Thymus (tissue), 11 donors: ENCODE results near the gene PHLDA1. TPM values are rescaled to one million over a fixed set of nuclear protein-coding genes. Genes with fewer than 3 reads are reported as not detected.
A peak's percentile ranks its signal among the peaks of the same experiment; 100 is the strongest.

Experiments
- DNase-seq, 9 donors: peaks; one replicate each; pipeline ENCODE4 v3.0.0-alpha.2; 2013; ENCODE audit warnings: low spot score in 9 of 9, low read depth in 6 of 9, missing footprints in 1 of 9
- H3K27ac ChIP-seq, 2 donors: one replicate each; pipeline ENCODE4 v1.5.1; 2013; ENCODE audit warnings: control low read depth in 1 of 2, low read depth in 1 of 2, low read length in 1 of 2, mild to moderate bottlenecking in 1 of 2, moderate library complexity in 1 of 2
- H3K27me3 ChIP-seq, 2 donors: one replicate each; pipeline ENCODE4 v1.5.1; 2013; ENCODE audit warnings: low read length in 1 of 2; ENCODE audit not compliant: control insufficient read depth in 2 of 2, insufficient read depth in 1 of 2
- H3K36me3 ChIP-seq, 2 donors: one replicate each; pipeline ENCODE4 v1.5.1; 2013; ENCODE audit warnings: low read length in 1 of 2, mild to moderate bottlenecking in 1 of 2, moderate library complexity in 1 of 2; ENCODE audit not compliant: control insufficient read depth in 2 of 2, insufficient read depth in 2 of 2
- H3K4me1 ChIP-seq, 2 donors: one replicate each; pipeline ENCODE4 v1.5.1; 2013; ENCODE audit warnings: low read length in 2 of 2; ENCODE audit not compliant: control insufficient read depth in 2 of 2, insufficient read depth in 2 of 2
- H3K4me3 ChIP-seq, 2 donors: one replicate each; pipeline ENCODE4 v1.5.1; 2013; ENCODE audit warnings: low read length in 2 of 2, control low read depth in 1 of 2, mild to moderate bottlenecking in 1 of 2
- H3K9me3 ChIP-seq, 2 donors: one replicate each; pipeline ENCODE4 v1.5.1; 2013; ENCODE audit warnings: low read length in 1 of 2, mild to moderate bottlenecking in 1 of 2; ENCODE audit not compliant: control insufficient read depth in 2 of 2, insufficient read depth in 1 of 2
- WGBS: extraction: QIAGEN DNeasy Blood & Tissue Kit; methylation state at CpG from one replicate; pipeline ENCODE4 v1.1.7; 2013; 5-methylcytosine and 5-hydroxymethylcytosine counted together
- polyA plus RNA-seq: library from polyadenylated mRNA; stranded (reverse); fragments of 200-250 nt; gene quantifications from one replicate; pipeline ENCODE4 v1.2.3, GENCODE V29; 2013
- total RNA-seq: library from RNA; stranded (reverse); fragments of 120-200 nt; gene quantifications from one replicate; pipeline ENCODE4 v1.2.4, GENCODE V29; 2013
- donor health status: healthy.

PHLDA1 gene
- total and polyA plus RNA-seq, 2 donors: 7.1 to 8.3 TPM

- Histone ChIP-seq H3K4me1 (no peaks in the 10 kb centered on the region), H3K27me3 (no peaks in the 10 kb centered on the region), H3K9me3 (no peaks in the 10 kb centered on the region), H3K4me3 (no peak overlapping the region), H3K27ac (no peak overlapping the region), H3K36me3 (peaks cover 3 to 42% of the 10 kb centered on the region in 2 donors)
- 97% methylated on average over 2 of the region's 2 CpGs for WGBS
- no peak for DNase-seq
Observed at GRCh38 chr12:76047060-76047459, 15.5 kb upstream of the PHLDA1 start.

- DNase-seq: no peak
- Histone ChIP-seq H3K9me3 (no peaks in the 10 kb centered on the region), H3K4me3 (no peak overlapping the region), H3K27me3 (no peaks in the 10 kb centered on the region), H3K4me1 (no peaks in the 10 kb centered on the region), H3K27ac (no peak overlapping the region), H3K36me3 (peaks cover 0 to 13% of the 10 kb centered on the region in 2 donors)
- WGBS: 97% methylated on average over 4 of the region's 4 CpGs
Observed at GRCh38 chr12:76043377-76043776, 11.8 kb upstream of the PHLDA1 start.

GRCh38 chr12:76042147-76042546, 10.6 kb upstream of the PHLDA1 start:
- WGBS: 90% methylated on average over 2 of the region's 2 CpGs
- Histone ChIP-seq H3K27ac (no peak overlapping the region), H3K36me3 (peaks cover 0 to 13% of the 10 kb centered on the region in 2 donors), H3K4me3 (no peak overlapping the region), H3K27me3 (no peaks in the 10 kb centered on the region), H3K9me3 (no peaks in the 10 kb centered on the region), H3K4me1 (peaks cover 0 to 2% of the 10 kb centered on the region in 2 donors)
- no peak for DNase-seq

GRCh38 chr12:76041406-76041805, 9.8 kb upstream of the PHLDA1 start:
- DNase-seq: no peak
- Histone ChIP-seq H3K9me3 (no peaks in the 10 kb centered on the region), H3K4me1 (peaks cover 0 to 2% of the 10 kb centered on the region in 2 donors), H3K27ac (no peak overlapping the region), H3K4me3 (no peak overlapping the region), H3K27me3 (no peaks in the 10 kb centered on the region), H3K36me3 (peaks cover 0 to 13% of the 10 kb centered on the region in 2 donors)
- 98% methylated on average over 2 of the region's 2 CpGs for WGBS

GRCh38 chr12:76040461-76040860, 8.9 kb upstream of the PHLDA1 start:
- Histone ChIP-seq H3K4me1 (peaks cover 0 to 2% of the 10 kb centered on the region in 2 donors), H3K36me3 (peaks cover 0 to 13% of the 10 kb centered on the region in 2 donors), H3K4me3 (no peak overlapping the region), H3K27ac (no peak overlapping the region), H3K9me3 (no peaks in the 10 kb centered on the region), H3K27me3 (no peaks in the 10 kb centered on the region)
- WGBS: 96% methylated on average over 4 of the region's 4 CpGs
- no peak for DNase-seq

- Histone ChIP-seq H3K27me3 (peaks cover 0 to 5% of the 10 kb centered on the region in 2 donors), H3K27ac (no peak overlapping the region), H3K4me3 (no peak overlapping the region), H3K36me3 (peaks cover 0 to 4% of the 10 kb centered on the region in 2 donors), H3K4me1 (peaks cover 0 to 2% of the 10 kb centered on the region in 2 donors), H3K9me3 (no peaks in the 10 kb centered on the region)
- DNase-seq: no peak
- WGBS: 69% methylated on average over 2 of the region's 2 CpGs
Observed at GRCh38 chr12:76038176-76038575, 6.6 kb upstream of the PHLDA1 start.

- peak in 7 of 9 donors; percentile 25 to 78 (median 45) for DNase-seq
- 39% methylated on average over 13 of the region's 13 CpGs for WGBS
- H3K27me3 ChIP-seq: peaks cover 2 to 12% of the 10 kb centered on the region in 2 donors
- no peaks in the 10 kb centered on the region for H3K36me3 ChIP-seq
- H3K4me1 ChIP-seq: peaks cover 0 to 6% of the 10 kb centered on the region in 2 donors
- H3K4me3 ChIP-seq: no peak overlapping the region
- no peaks in the 10 kb centered on the region for H3K9me3 ChIP-seq
- no peak overlapping the region for H3K27ac ChIP-seq
Observed at GRCh38 chr12:76037130-76038103, 5.8 kb upstream of the PHLDA1 start.

- no peaks in the 10 kb centered on the region for H3K36me3 ChIP-seq
- H3K9me3 ChIP-seq: no peaks in the 10 kb centered on the region
- no peak overlapping the region for H3K27ac ChIP-seq
- peaks cover 3 to 23% of the 10 kb centered on the region in 2 donors for H3K4me1 ChIP-seq
- no peak overlapping the region for H3K4me3 ChIP-seq
- peaks cover 5 to 36% of the 10 kb centered on the region in 2 donors for H3K27me3 ChIP-seq
- DNase-seq: no peak
- WGBS: 84% methylated on average over 3 of the region's 3 CpGs
Observed at GRCh38 chr12:76035045-76035444, 3.5 kb upstream of the PHLDA1 start.
